K562 (cell line): Measurements from ENCODE around the gene TYROBP.

ENCODE experiments used
- FOSL1 ChIP-seq: fragments of 200-800 bp; sonication (Bioruptor generic); conservative IDR thresholded peaks from 2 replicates; pipeline ENCODE4 v1.6.1; 2016; ENCODE audit warnings: missing genetic modification characterization, missing compliant biosample characterization
- MTF1 ChIP-seq: fragments of 250-450 bp; sonication (Bioruptor Pico); IDR thresholded peaks from 2 replicates; pipeline ENCODE4 v1.9.0; 2021; ENCODE audit warnings: moderate library complexity, mild to moderate bottlenecking, inconsistent platforms, borderline replicate concordance
- POLR3A ChIP-seq: IDR thresholded peaks from 2 replicates; pipeline ENCODE4 v1.6.1; 2011; ENCODE audit warnings: borderline replicate concordance, mild to moderate bottlenecking, moderate library complexity; ENCODE audit not compliant: insufficient read length, insufficient read depth; ENCODE audit errors: extremely low read depth
- RNF2 ChIP-seq: sonication (generic); IDR thresholded peaks from 2 replicates; pipeline ENCODE4 v1.6.1; 2016
- ZNF134 ChIP-seq: fragments of 250-450 bp; sonication (Bioruptor Pico); conservative IDR thresholded peaks from 2 replicates; pipeline ENCODE4 v1.4.0; 2020
- ZSCAN29 ChIP-seq: fragments of 450-650 bp; IDR thresholded peaks from 2 replicates; pipeline ENCODE4 v1.6.1; 2017
- TF ChIP-seq, protein P1 (sequence below), 3 experiments: IDR thresholded peaks in 2 of 3; conservative IDR thresholded peaks in 1 of 3; 2 replicates each; pipeline ENCODE4 v1.5.1; 2011 to 2012; ENCODE audit warnings: low read length in 3 of 3, mild to moderate bottlenecking in 3 of 3, control low read depth in 2 of 3, improper control_type of control experiment in 1 of 3, inconsistent platforms in 1 of 3, low read depth in 1 of 3, mixed read lengths in 1 of 3, moderate library complexity in 1 of 3; ENCODE audit not compliant: insufficient read depth in 2 of 3
- TF ChIP-seq, protein P2 (sequence below), 2 experiments: fragments of 450-650 bp in 1 of 2; sonication (generic) in 1 of 2; formaldehyde crosslinking in 1 of 2; IDR thresholded peaks in 1 of 2; conservative IDR thresholded peaks in 1 of 2; 2 replicates each; pipeline versions ENCODE4 v1.6.1 to v1.8.1; 2016 to 2023; ENCODE audit warnings: mild to moderate bottlenecking in 2 of 2, moderate library complexity in 2 of 2, inconsistent platforms in 1 of 2, missing genetic modification reagents in 1 of 2

DNA sequence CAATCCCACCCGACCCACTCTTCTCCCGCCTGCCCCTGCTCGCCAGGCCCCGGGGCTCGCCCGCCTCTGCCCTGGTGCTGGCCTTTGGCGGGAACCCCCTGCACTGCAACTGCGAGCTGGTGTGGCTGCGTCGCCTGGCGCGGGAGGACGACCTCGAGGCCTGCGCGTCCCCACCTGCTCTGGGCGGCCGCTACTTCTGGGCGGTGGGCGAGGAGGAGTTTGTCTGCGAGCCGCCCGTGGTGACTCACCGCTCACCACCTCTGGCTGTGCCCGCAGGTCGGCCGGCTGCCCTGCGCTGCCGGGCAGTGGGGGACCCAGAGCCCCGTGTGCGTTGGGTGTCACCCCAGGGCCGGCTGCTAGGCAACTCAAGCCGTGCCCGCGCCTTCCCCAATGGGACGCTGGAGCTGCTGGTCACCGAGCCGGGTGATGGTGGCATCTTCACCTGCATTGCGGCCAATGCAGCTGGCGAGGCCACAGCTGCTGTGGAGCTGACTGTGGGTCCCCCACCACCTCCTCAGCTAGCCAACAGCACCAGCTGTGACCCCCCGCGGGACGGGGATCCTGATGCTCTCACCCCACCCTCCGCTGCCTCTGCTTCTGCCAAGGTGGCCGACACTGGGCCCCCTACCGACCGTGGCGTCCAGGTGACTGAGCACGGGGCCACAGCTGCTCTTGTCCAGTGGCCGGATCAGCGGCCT, 32.1 kb upstream of the TYROBP start:
- TF ChIP-seq, protein P1, sequence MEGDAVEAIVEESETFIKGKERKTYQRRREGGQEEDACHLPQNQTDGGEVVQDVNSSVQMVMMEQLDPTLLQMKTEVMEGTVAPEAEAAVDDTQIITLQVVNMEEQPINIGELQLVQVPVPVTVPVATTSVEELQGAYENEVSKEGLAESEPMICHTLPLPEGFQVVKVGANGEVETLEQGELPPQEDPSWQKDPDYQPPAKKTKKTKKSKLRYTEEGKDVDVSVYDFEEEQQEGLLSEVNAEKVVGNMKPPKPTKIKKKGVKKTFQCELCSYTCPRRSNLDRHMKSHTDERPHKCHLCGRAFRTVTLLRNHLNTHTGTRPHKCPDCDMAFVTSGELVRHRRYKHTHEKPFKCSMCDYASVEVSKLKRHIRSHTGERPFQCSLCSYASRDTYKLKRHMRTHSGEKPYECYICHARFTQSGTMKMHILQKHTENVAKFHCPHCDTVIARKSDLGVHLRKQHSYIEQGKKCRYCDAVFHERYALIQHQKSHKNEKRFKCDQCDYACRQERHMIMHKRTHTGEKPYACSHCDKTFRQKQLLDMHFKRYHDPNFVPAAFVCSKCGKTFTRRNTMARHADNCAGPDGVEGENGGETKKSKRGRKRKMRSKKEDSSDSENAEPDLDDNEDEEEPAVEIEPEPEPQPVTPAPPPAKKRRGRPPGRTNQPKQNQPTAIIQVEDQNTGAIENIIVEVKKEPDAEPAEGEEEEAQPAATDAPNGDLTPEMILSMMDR (IDR thresholded peaks at IDR 0.05 in 2 of 3, conservative IDR thresholded peaks at IDR 0.05 in 1 of 3; ENCODE audit: insufficient read depth in 2 of 3, low read depth in 1 of 3, low read length in 3 of 3) = no peak
- TF ChIP-seq POLR3A (no peak), FOSL1 (tag) (no peak), RNF2 (no peak), ZSCAN29 (no peak), MTF1 (CRISPR knock-in tag) (no peak), ZNF134 (no peak)
- TF ChIP-seq, protein P2, sequence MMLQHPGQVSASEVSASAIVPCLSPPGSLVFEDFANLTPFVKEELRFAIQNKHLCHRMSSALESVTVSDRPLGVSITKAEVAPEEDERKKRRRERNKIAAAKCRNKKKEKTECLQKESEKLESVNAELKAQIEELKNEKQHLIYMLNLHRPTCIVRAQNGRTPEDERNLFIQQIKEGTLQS (IDR thresholded peaks at IDR 0.05) = no peak
- TF ChIP-seq, protein P2 (CRISPR knock-in tag; conservative IDR thresholded peaks at IDR 0.05) = no peak
